K562 (cell line): ENCODE results near the gene OR2A1. TPM values are rescaled to one million over a fixed set of nuclear protein-coding genes. Genes with fewer than 3 reads are reported as not detected.
"Not testable (repeated sequence)": the region's sequence is repeated elsewhere in the genome, so short reads cannot be mapped to it uniquely, and the experiment has no call there.

Experiments
- ATAC-seq: fragments of 200-7000 bp; cut with Tn5 transposase; 3 replicates; pipeline ENCODE4 v1.9.1; 2020; ENCODE audit warnings: moderate library complexity
- BruUV-seq: library from RNA; stranded (reverse); fragments of 400-500 nt; replicated peaks from 2 replicates; lab custom pipeline; 2021; lab: Mats Ljungman, UMichigan
- CTCF ChIA-PET: fragments of 300-600 bp; formaldehyde crosslinking; extraction: SDS; loops from one replicate; lab custom pipeline; 2021; ENCODE audit warnings: low intra/inter-chr PET ratio; lab: Yijun Ruan, JAX
- POLR2A ChIA-PET: fragments of 300-600, 350-650 bp; sonication (Branson Sonifier 250); formaldehyde crosslinking; extraction: SDS; loops from one replicate; lab custom pipeline; 2021; ENCODE audit warnings: antibody characterized with exemption, inconsistent platforms; lab: Yijun Ruan, JAX
- DNase-seq, 4 experiments: peaks; one replicate each; pipeline versions ENCODE4 v3.0.0 to v3.0.0-alpha.2; 2011 to 2018; ENCODE audit warnings: low spot score in 3 of 4, mixed read lengths in 3 of 4; ENCODE audit errors: extremely low read depth in 1 of 4
- FAIRE-seq: peaks from 2 replicates; lab custom pipeline; 2011; peaks lifted over from hg19 to GRCh38; lab: Jason Lieb, UNC
- H2AFZ ChIP-seq: 2 replicates; pipeline ENCODE4 v1.6.0; 2011; ENCODE audit warnings: low read depth, low read length, control low read depth, inconsistent platforms
- H3K27ac ChIP-seq: fragments of 200-600 bp; 3 replicates; pipeline ENCODE4 v1.8.0; 2011; ENCODE audit warnings: low read depth, mild to moderate bottlenecking, control low read depth, inconsistent platforms, low read length, moderate library complexity, mixed read lengths; ENCODE audit errors: extremely low read depth
- H3K27me3 ChIP-seq, 2 experiments: fragments of 300-600 bp in 1 of 2; 2 replicates in 1 of 2; 3 replicates in 1 of 2; pipeline versions ENCODE4 v1.6.0 to v1.8.0; 2011; ENCODE audit warnings: inconsistent platforms in 2 of 2, low read length in 2 of 2, mild to moderate bottlenecking in 1 of 2, mixed read lengths in 1 of 2, moderate library complexity in 1 of 2; ENCODE audit not compliant: control insufficient read depth in 2 of 2, insufficient read depth in 2 of 2
- H3K36me3 ChIP-seq: fragments of 300-600 bp; 3 replicates; pipeline ENCODE4 v1.8.0; 2011; ENCODE audit warnings: mild to moderate bottlenecking, low read length, inconsistent platforms; ENCODE audit not compliant: control insufficient read depth, insufficient read depth
- H3K4me1 ChIP-seq, 2 experiments: fragments of 200-600 bp in 1 of 2; replicated peaks in 1 of 2; 2 replicates in 1 of 2; 3 replicates in 1 of 2; pipeline versions ENCODE4 v1.5.1 to v1.8.0; 2011; ENCODE audit warnings: inconsistent platforms in 2 of 2, low read length in 2 of 2, mild to moderate bottlenecking in 1 of 2, mixed read lengths in 1 of 2, moderate library complexity in 1 of 2; ENCODE audit not compliant: control insufficient read depth in 2 of 2, insufficient read depth in 2 of 2
- H3K4me2 ChIP-seq: 2 replicates; pipeline ENCODE4 v1.6.1; 2011; ENCODE audit warnings: low read length, control low read depth, inconsistent platforms, mixed read lengths; ENCODE audit not compliant: insufficient read depth
- H3K4me3 ChIP-seq: fragments of 200-600 bp; sonication (generic), shearing (Covaris generic); 2 replicates; pipeline ENCODE4 v1.5.1; 2016; ENCODE audit warnings: control low read depth, inconsistent platforms
- H3K79me2 ChIP-seq: fragments of 200-600 bp; 3 replicates; pipeline ENCODE4 v1.8.0; 2011; ENCODE audit warnings: low read length, inconsistent platforms; ENCODE audit not compliant: control insufficient read depth, insufficient read depth
- H3K9ac ChIP-seq, 2 experiments: 2 replicates each; pipeline versions ENCODE4 v1.6.0 to v1.6.1; 2011; ENCODE audit warnings: low read depth in 2 of 2, low read length in 2 of 2, control low read depth in 1 of 2, inconsistent platforms in 1 of 2, mild to moderate bottlenecking in 1 of 2, mixed read lengths in 1 of 2; ENCODE audit not compliant: insufficient read depth in 1 of 2
- H3K9me1 ChIP-seq: one replicate; pipeline ENCODE4 v1.6.0; 2011; ENCODE audit warnings: inconsistent platforms, mild to moderate bottlenecking, low read length, moderate library complexity; ENCODE audit not compliant: control insufficient read depth, insufficient read depth
- H3K9me3 ChIP-seq: replicated peaks from 2 replicates; pipeline ENCODE4 v1.5.1; 2011; ENCODE audit warnings: low read depth, low read length, inconsistent platforms; ENCODE audit not compliant: control insufficient read depth, insufficient read depth
- H4K20me1 ChIP-seq: replicated peaks from 2 replicates; pipeline ENCODE4 v1.6.1; 2011; ENCODE audit warnings: low read length, inconsistent platforms, mixed read lengths; ENCODE audit not compliant: control insufficient read depth, insufficient read depth
- WGBS: fragments of 100-300 bp; shearing (Covaris generic); methylation state at CpG from one replicate; pipeline ENCODE4 v1.1.6; 2016; ENCODE audit warnings: low coverage, mixed read lengths; ENCODE audit not compliant: insufficient coverage; ENCODE audit errors: missing lambda C conversion rate; 5-methylcytosine and 5-hydroxymethylcytosine counted together
- in situ Hi-C: fragments of 300-500 bp; cut with MboI; formaldehyde crosslinking; loops from 4 replicates; pipeline ENCODE4 v1.15.0; 2018; ENCODE audit warnings: inconsistent platforms, mixed read lengths
- intact Hi-C: fragments of 100-400 bp; cut with micrococcal nuclease; formaldehyde crosslinking; loops from 2 replicates; pipeline ENCODE4 v1.14.2; 2022
- polyA plus RNA-seq, 8 experiments: library from polyadenylated mRNA; depleted of rRNA in 4 of 8; stranded (reverse) in 5 of 8; unstranded in 3 of 8; fragments of >200 nt; fragmentation: Nextera tagmentation in 2 of 8; fragmentation: Illumina TruSeq in 1 of 8; extraction: Ambion mirVana in 2 of 8; extraction: Trizol in 1 of 8; gene quantifications; 2 replicates each; pipeline versions ENCODE4 v1.2.1 to v1.2.3, GENCODE V29; 2011 to 2014; ENCODE audit warnings: inconsistent platforms in 1 of 8, missing spikeins in 1 of 8
- total RNA-seq, 7 experiments: library from RNA; depleted of rRNA in 6 of 7; stranded (reverse); fragments of >200 nt in 6 of 7; fragmentation: Illumina TruSeq in 2 of 7; extraction: Trizol in 2 of 7; gene quantifications; 2 replicates each; pipeline versions ENCODE4 v1.2.1 to v1.2.3, GENCODE V29; 2011 to 2021; ENCODE audit warnings: low replicate concordance in 1 of 7

OR2A1 gene
- total and polyA plus RNA-seq, 9 of the 15 experiments (the other 6 are each of a cell fraction or from before 2014, with no cell fraction given): not detected

GRCh38 chr7:144317537-144317936 lies 5.3 kb downstream of the OR2A1 start:
- no CpG with 5 or more reads among the region's 1 CpG for WGBS
- ATAC-seq, H3K9me1 ChIP-seq, H3K9me3 ChIP-seq, POLR2A ChIA-PET, in situ Hi-C loops, CTCF ChIA-PET, H4K20me1 ChIP-seq, H3K9ac ChIP-seq, DNase-seq, BruUV-seq, H3K4me1 ChIP-seq, H2AFZ ChIP-seq, H3K4me2 ChIP-seq, intact Hi-C loops, H3K79me2 ChIP-seq, H3K27me3 ChIP-seq, H3K36me3 ChIP-seq, H3K27ac ChIP-seq, H3K4me3 ChIP-seq, FAIRE-seq: not testable (repeated sequence)

- intact Hi-C loops, H3K79me2 ChIP-seq, H3K4me1 ChIP-seq, H3K27me3 ChIP-seq, H2AFZ ChIP-seq, in situ Hi-C loops, CTCF ChIA-PET, H3K4me2 ChIP-seq, H3K9ac ChIP-seq, H4K20me1 ChIP-seq, H3K4me3 ChIP-seq, FAIRE-seq, H3K9me1 ChIP-seq, POLR2A ChIA-PET, H3K9me3 ChIP-seq, DNase-seq, H3K36me3 ChIP-seq, H3K27ac ChIP-seq, BruUV-seq, ATAC-seq: not testable (repeated sequence)
- WGBS: no CpG with 5 or more reads among the region's 2 CpGs
Measured at GRCh38 chr7:144319547-144319946, 7.3 kb downstream of the OR2A1 start.

DNA sequence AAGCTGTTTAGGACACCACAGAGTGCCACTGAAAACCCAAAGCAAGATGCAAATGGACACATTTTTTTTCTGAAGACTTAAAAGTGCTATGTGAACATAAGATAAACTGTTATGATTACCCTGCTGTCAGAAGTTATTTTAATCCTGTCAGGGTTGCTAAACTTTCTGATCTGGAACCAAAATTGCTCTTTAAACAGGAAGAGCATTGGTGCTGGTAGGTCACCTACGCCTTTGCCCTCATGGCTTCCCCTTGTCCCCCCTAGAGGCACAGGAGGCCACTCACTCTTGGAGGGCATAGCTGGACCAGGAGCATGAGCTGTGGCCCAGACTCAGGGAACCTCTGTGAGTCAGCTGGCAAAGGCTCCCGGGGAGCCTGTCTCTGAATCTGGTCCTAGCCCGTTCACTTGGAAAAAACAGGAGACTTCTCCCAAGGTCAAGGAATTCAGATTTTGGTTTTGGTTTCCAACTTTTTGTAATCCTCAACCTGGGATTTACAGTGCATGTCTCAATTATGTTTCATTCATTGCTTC lies 9.5 kb downstream of the OR2A1 start:
- POLR2A ChIA-PET, H3K27me3 ChIP-seq, H3K4me3 ChIP-seq, H3K4me1 ChIP-seq, H3K79me2 ChIP-seq, in situ Hi-C loops, H3K9me1 ChIP-seq, BruUV-seq, H2AFZ ChIP-seq, ATAC-seq, H3K4me2 ChIP-seq, FAIRE-seq, H3K9me3 ChIP-seq, H3K27ac ChIP-seq, H3K9ac ChIP-seq, H3K36me3 ChIP-seq, CTCF ChIA-PET, intact Hi-C loops, H4K20me1 ChIP-seq, DNase-seq: not testable (repeated sequence)
- WGBS: 0% methylated on average over 1 of the region's 3 CpGs

DNA sequence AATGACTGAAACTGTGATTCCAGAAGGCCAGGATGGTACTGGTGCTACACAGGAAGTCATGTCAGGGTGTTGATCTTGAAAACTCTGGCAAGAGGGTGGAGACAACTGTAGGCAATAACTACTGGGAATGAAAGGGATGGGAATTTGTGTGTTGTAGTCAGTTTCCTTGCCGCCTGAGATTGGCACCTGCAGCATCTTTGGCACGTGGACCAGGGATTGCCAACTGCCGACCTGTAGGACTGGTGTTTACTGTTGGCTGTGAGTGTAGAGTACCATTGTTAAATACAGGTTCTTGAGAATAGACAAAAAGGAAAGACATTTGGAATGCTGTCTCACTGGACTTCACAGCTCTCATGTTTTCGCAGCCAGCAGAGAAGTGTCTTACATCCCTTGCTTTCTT lies 11.1 kb downstream of the OR2A1 start:
- FAIRE-seq, H3K4me1 ChIP-seq, CTCF ChIA-PET, DNase-seq, ATAC-seq, H3K4me2 ChIP-seq, H3K9me3 ChIP-seq, intact Hi-C loops, H2AFZ ChIP-seq, H3K27ac ChIP-seq, H3K4me3 ChIP-seq, H3K9me1 ChIP-seq, BruUV-seq, H3K9ac ChIP-seq, H4K20me1 ChIP-seq, in situ Hi-C loops, H3K79me2 ChIP-seq, H3K36me3 ChIP-seq, POLR2A ChIA-PET, H3K27me3 ChIP-seq: not testable (repeated sequence)
- 0% methylated on average over 3 of the region's 4 CpGs for WGBS
